HG02943 (cell line): ENCODE data around the gene DRICH1.
"Not testable (repeated sequence)": the region's sequence is repeated elsewhere in the genome, so short reads cannot be mapped to it uniquely, and the experiment has no call there.

ENCODE experiments used
- ATAC-seq: cut with Tn5 transposase; IDR thresholded peaks from one replicate; pipeline ENCODE4 v1.9.1; 2021; ENCODE audit warnings: mild to moderate bottlenecking, low read depth, moderate library complexity; ENCODE audit not compliant: unreplicated experiment

Gene DRICH1

DNA sequence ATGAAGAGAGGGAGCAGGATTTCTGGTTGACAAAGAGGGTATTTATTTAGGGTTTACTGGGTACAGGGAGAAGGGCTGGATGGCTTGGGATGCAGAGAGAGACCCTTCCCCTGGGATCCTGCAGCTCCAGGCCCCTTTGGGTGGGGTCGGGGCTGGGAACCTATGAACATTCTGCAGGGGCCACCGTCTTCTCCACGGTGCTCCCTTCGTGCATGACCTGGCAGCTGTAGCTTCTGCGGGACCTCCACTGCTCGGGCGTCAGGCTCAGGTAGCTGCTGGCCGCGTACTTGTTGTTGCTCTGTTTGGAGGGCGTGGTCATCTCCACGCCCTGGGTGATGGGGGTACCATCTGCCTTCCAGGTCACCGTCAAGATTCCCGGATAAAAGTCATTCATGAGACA is 59.0 kb downstream of the DRICH1 start:
- not testable (repeated sequence) for ATAC-seq

DNA sequence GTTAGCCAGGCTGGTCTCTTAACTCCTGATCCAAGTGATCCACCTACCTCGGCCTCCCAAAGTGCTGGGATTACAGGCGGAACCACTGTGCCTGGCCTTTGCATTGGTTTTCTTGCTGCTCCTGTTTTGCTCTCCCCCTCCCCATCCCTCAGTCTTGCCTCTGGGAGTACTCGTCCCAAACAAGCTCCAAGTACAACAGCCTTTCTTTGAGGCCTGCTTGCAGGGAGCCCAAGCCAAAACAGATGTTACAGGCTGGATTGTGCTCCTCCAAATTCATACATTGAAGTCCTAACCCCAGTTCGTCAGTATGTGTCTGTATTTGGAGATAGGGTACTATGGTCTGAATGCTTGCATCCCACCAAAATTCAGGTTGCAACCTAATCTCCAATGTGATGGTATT is 60.6 kb downstream of the DRICH1 start:
- no peak for ATAC-seq

DNA sequence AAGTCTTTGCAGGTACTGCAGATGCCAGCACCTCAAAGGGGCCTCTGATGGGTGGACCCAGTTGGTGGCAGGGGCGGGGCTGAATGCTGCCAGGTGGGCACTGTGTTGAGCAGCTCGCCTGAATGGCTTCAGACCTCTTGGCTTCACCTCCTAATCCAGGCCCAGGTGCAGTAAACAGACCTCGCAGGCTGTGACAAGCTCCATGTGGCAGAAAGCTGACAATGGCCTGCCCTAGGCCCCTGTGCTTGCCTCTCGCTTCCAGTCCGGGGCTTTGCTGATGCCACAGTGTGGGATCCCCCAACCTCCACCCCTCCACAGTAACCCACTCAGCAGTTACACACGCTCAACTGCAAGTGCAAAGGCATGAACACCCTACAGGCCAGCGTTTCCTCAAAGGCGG is 61.4 kb downstream of the DRICH1 start:
- ATAC-seq, result no peak

DNA sequence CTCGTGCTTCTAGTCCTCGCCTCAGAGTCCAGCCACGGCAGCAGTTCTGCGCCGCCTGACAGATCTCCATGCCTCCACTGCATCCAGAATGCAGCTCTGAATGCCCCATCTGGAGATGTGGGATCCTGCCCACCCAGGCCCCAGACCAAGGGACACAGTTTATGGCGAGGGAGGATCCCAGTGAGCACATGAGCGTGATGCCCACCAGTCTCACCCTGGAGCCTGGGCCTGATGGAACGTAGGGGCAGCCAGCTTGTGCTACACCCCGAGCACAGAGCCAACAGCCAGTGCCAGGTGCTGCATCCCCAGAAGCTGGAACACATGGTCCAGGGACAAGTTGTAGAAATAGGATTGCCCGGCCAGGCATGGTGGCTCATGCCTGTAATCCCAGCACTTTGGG is 62.4 kb downstream of the DRICH1 start:
- ATAC-seq, result no peak

DNA sequence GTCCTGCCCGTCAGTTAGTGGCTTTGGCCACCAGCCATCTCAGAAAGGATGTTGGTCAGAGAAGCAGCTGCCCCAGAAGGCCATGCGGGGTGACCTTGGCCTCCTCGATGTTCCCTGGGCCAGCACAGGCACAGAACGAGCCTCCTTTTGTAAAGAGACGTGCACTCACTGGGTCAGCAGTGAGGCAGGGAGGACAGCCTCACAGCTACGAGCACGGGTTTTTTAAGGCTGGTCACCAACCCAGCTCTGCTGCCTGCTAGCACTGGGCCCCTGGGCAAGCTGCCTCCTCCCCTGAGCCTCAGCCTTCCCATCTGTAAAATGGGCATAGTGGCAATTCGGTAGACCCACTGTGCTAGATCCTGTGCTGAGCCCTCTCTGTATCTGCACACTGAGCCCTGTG is 62.8 kb downstream of the DRICH1 start:
- ATAC-seq, result no peak

DNA sequence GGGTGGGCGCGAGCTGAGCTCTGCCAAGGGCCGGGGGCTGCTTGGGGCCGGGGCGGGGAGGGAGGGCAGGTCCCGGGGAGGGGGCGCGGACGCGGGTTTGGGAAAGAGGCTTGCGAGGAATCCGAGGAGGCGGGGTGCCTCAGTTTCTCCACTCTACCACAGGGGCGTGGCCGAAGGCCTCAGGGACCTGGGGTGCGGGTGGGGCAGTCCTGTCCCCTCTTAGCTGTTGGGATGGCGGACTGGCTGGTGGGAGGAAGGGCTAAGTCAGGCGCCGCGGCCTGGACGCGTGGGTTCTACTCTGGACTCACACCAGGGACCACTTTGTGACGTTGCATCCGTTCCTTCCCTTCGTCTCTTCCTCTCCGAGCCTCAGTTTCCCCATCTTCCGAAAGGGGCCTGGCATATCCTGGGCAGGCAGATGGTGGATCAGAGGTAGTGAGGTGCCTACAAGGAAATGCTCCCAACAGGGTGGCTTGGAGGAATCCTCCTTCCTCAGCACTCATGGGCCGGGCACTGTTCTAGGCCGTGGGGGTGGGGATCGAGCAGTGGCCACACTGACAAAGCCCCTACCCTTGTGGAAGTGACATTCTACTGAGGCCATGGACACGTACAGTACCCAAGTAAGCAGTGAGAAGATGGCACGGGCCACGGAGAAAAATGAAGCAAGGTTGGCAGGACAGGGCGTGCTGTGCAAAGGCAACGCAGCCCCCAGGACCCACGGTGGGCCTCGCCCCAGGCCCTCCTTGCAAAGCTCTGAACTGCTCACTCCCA is 65.2 kb downstream of the DRICH1 start:
- ATAC-seq, result no peak

DNA sequence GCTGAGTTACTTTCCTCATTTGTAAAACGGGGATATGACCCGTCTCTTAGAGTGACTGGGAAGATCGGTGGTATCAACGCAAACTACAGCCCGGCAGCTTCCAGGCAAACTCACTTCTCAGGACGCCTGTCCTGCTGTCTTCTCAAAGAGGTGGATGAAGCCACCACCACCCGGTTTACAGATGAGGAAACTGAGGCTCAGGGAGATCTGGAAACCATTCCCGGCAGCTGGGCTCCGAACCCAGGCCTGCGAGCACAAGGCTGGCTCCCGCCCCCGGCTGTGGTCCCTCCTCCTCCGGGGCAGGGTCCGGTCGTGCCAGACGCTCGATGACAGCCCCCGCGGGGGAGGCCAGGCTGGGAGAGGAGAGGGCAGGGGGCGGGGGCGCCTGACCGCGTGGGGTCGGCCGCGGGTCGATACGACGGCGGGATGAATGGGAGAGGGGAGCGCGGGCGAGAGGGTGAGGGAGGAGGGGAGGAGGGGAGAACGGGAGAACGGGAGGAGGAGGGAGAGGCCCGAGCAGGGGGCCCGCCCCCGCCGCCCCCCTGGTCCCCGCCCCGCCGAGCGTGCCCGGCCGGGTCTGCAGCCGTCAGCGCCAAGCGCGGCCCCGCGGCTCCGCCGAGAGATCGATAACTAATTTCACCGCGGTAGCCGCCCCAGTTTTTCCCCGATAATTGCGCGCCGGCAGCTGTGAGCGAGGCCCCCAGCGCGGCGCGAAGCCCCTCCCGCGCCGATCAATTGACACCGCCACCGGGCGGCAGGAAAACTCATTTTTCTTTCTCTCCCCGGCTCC is 66.0 kb downstream of the DRICH1 start:
- no peak for ATAC-seq

DNA sequence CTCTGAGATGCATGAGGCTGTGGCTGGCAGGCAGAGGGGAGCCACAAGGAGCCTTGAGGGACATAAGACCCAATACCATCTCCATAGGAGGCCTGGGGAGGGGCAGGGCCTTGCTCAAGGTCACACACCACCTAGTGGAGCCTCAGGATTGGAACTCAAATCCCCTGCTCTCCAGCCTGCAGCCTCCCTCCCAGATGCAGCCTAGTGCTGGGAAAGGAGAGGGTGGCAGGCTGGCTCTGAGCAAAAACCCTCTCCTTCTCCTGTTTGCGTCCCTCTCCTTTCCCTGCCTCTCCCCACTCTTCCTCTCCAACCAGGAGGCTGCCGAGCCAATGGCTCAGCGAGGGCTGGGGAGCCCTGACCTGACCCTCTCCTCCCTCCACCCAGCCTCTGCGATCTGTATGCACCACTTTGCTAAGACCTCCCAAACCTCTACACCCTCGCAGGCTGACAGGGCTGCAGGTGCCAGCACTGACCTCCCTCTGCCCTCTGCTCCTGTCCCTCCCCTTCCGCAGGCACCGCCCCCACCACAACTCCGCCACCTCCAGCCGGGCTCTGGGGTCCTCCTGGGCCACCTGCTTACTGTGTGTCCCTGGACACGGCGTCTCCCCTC is 66.7 kb downstream of the DRICH1 start:
- ATAC-seq, result no peak

DNA sequence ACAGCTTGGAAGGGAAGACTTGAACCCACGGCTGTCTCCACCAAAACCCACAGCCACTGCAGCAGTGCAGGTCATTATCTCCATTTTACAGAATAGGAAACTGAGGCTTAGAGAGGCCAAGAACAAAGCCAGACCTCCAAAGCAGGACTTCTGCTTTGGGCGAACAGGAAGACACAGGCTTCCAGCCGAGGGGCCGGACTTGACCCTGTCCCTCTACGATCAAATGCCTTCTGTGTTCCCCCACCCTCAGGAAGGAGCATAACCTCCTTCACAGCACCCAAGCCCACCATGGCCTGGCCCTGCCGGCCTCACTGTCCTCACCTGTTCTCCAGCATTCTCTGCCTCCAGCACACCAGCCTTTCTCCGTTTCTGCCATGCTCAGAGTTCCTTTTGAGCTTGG is 67.8 kb downstream of the DRICH1 start:
- ATAC-seq, result no peak

DNA sequence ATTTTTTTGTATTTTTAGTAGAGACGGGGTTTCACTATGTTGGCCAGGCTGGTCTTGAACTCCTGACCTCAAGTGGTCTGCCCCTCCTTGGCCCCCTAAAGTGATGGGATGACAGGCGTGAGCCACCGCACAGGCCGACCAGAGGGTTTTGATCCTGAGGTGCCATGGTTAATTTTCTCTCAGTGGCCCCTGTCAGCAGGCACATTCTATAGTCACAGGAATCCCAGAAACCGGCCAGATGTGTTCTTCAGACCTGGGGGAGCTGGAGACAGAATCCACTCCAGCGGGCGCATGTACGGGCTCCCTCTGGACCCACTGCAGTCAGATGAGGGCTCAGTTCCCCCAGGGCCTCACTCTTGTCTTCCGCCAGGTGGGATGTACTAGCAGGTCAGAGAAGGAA is 69.0 kb downstream of the DRICH1 start:
- no peak for ATAC-seq

DNA sequence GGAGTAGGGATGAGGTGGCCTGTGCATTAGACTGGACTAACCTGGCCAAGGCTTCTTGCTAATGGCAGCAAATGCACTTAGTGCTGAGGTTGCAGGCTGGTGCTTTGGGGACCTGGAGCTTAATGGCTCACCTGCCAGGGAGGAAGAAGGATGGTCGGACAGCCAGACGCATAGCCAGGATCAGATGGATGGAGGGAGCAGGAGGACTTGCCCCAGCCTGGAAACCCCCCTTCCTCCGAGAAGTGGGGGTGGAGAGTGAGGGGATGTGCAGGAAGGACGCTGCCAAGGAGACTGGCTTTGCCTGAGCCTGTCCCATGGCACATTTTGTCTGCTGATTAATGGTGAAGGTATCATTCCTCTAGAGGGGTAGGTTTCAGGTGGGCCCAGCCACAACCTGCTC is 69.9 kb downstream of the DRICH1 start:
- no peak for ATAC-seq

DNA sequence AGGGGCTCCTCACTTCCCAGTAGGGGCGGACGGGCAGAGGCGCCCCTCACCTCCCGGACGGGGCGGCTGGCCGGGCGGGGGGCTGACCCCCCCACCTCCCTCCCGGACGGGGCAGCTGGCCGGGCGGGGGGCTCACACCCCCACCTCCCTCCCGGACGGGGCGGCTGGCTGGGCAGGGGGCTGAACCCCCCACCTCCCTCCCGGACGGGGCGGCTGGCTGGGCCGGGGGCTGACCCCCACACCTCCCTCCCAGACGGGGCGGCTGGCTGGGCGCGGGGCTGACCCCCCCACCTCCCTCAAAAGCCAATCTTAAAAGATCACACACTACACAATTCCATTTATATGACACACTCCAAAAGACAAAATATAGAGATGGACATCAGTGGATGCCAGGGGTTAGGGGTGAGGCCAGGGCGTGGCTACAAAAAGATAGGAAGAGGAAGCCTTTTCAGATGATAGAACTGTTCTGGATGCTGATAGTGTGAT is 71.1 kb downstream of the DRICH1 start:
- not testable (repeated sequence) for ATAC-seq

DNA sequence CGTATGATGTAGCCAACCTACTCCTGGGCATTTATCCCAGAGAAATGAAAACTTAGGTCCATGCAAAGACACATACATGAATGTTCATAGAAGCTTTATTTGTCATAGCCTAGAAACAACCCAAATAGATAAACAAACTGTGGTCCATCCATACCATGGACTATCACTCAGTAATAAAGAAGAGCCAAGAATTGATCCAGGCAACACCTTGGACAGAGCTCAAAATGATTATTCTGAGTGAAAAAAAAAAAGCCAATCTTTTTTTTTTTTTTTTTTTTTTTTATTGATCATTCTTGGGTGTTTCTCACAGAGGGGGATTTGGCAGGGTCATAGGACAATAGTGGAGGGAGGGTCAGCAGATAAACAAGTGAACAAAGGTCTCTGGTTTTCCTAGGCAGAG is 71.9 kb downstream of the DRICH1 start:
- not testable (repeated sequence) for ATAC-seq
